DOHH2 (cell line): Measurements from ENCODE around the gene HPCAL4.

Experiments
- H3F3A ChIP-seq: fragments of 200-600 bp; sonication (generic), shearing (Covaris generic); 2 replicates; pipeline ENCODE4 v1.6.0; 2016; ENCODE audit warnings: antibody characterized with exemption, mild to moderate bottlenecking; ENCODE audit not compliant: control insufficient read depth, insufficient read depth
- H3K27ac ChIP-seq: fragments of 200-600 bp; sonication (generic); 2 replicates; pipeline ENCODE4 v1.5.1; 2014; ENCODE audit warnings: low read depth, mild to moderate bottlenecking, low read length, moderate library complexity
- H3K27me3 ChIP-seq: fragments of 200-600 bp; sonication (generic); 2 replicates; pipeline ENCODE4 v1.6.1; 2014; ENCODE audit warnings: mild to moderate bottlenecking, low read length, mixed read lengths; ENCODE audit not compliant: control insufficient read depth
- H3K36me3 ChIP-seq: fragments of 200-600 bp; sonication (generic); 2 replicates; pipeline ENCODE4 v1.6.1; 2014; ENCODE audit warnings: mild to moderate bottlenecking, low read length, moderate library complexity, mixed read lengths; ENCODE audit not compliant: control insufficient read depth
- H3K4me1 ChIP-seq: fragments of 200-600 bp; sonication (generic); 2 replicates; pipeline ENCODE4 v1.6.1; 2014; ENCODE audit warnings: mild to moderate bottlenecking, low read length, mixed read lengths; ENCODE audit not compliant: control insufficient read depth
- H3K4me2 ChIP-seq: fragments of 200-600 bp; sonication (generic); 2 replicates; pipeline ENCODE4 v1.6.0; 2014; ENCODE audit warnings: mild to moderate bottlenecking, low read length, moderate library complexity
- H3K4me3 ChIP-seq: fragments of 200-600 bp; sonication (generic); 2 replicates; pipeline ENCODE4 v1.5.1; 2014; ENCODE audit warnings: mild to moderate bottlenecking, low read length, mixed read lengths
- H3K79me2 ChIP-seq: fragments of 200-600 bp; sonication (generic); 2 replicates; pipeline ENCODE4 v1.6.1; 2014; ENCODE audit warnings: mild to moderate bottlenecking, low read length, mixed read lengths; ENCODE audit not compliant: control insufficient read depth
- H3K9me2 ChIP-seq: fragments of 200-600 bp; sonication (generic); replicated peaks from 2 replicates; pipeline ENCODE4 v1.6.1; 2014; ENCODE audit warnings: mild to moderate bottlenecking, low read length, mixed read lengths; ENCODE audit not compliant: control insufficient read depth
- H3K9me3 ChIP-seq: fragments of 200-600 bp; sonication (generic); 2 replicates; pipeline ENCODE4 v1.6.1; 2014; ENCODE audit warnings: antibody characterized with exemption, low read length, mixed read lengths; ENCODE audit not compliant: control insufficient read depth, insufficient read depth
- H4K20me1 ChIP-seq: fragments of 200-600 bp; sonication (generic); 2 replicates; pipeline ENCODE4 v1.6.0; 2014; ENCODE audit warnings: low read depth, mild to moderate bottlenecking, antibody characterized with exemption, low read length, moderate library complexity; ENCODE audit not compliant: control insufficient read depth, insufficient read depth
- CTCF ChIP-seq: fragments of 200-600 bp; sonication (generic); IDR thresholded peaks from one replicate; pipeline ENCODE4 v1.5.1; 2014; ENCODE audit warnings: antibody characterized with exemption, mild to moderate bottlenecking, low read depth, low read length; ENCODE audit not compliant: poor library complexity, severe bottlenecking
- EZH2phosphoT487 ChIP-seq: fragments of 200-600 bp; sonication (generic); IDR thresholded peaks from 2 replicates; pipeline ENCODE4 v1.6.1; 2017; ENCODE audit warnings: borderline replicate concordance, mild to moderate bottlenecking, antibody characterized with exemption, low read length, moderate library complexity, mixed read lengths

The HPCAL4 gene

GRCh38 chr1:39663559-39663958, 27.7 kb downstream of the HPCAL4 start:
- Histone ChIP-seq H3K27me3 (peaks cover 6% of the 10 kb centered on the region), H3K27ac (no peak overlapping the region), H3K4me3 (no peak overlapping the region)

GRCh38 chr1:39662861-39663260, 28.4 kb downstream of the HPCAL4 start:
- Histone ChIP-seq H3K36me3 (no peaks in the 10 kb centered on the region), H3K27me3 (peaks cover 6% of the 10 kb centered on the region), H3K79me2 (no peaks in the 10 kb centered on the region), H3K4me3 (no peak overlapping the region), H3K4me2 (no peak overlapping the region), H3F3A (no peaks in the 10 kb centered on the region), H4K20me1 (no peaks in the 10 kb centered on the region), H3K27ac (no peak overlapping the region), H3K4me1 (peaks cover 4% of the 10 kb centered on the region), H3K9me2 (no peaks in the 10 kb centered on the region), H3K9me3 (no peaks in the 10 kb centered on the region)
- no peak for TF ChIP-seq CTCF
- no peak for TF ChIP-seq EZH2phosphoT487

More at GRCh38 chr1:39663559-39663958, 27.7 kb downstream of the HPCAL4 start:
- no peaks in the 10 kb centered on the region for H4K20me1 ChIP-seq
- no peaks in the 10 kb centered on the region for H3K79me2 ChIP-seq
- no peaks in the 10 kb centered on the region for H3F3A ChIP-seq
- H3K4me1 ChIP-seq: no peaks in the 10 kb centered on the region
- TF ChIP-seq EZH2phosphoT487 (no peak), CTCF (no peak)
- no peaks in the 10 kb centered on the region for H3K36me3 ChIP-seq
- H3K9me3 ChIP-seq: no peaks in the 10 kb centered on the region
- H3K9me2 ChIP-seq: no peaks in the 10 kb centered on the region
- no peak overlapping the region for H3K4me2 ChIP-seq

GRCh38 chr1:39659538-39659937, 31.7 kb downstream of the HPCAL4 start:
- H3K27me3 ChIP-seq: peaks cover 5% of the 10 kb centered on the region; the same call in 1 of the 2 replicates
- H4K20me1 ChIP-seq: no peaks in the 10 kb centered on the region
- no peaks in the 10 kb centered on the region for H3F3A ChIP-seq
- no peaks in the 10 kb centered on the region for H3K9me3 ChIP-seq
- H3K4me2 ChIP-seq: no peak overlapping the region
- H3K9me2 ChIP-seq: no peaks in the 10 kb centered on the region
- no peak overlapping the region for H3K4me3 ChIP-seq
- H3K27ac ChIP-seq: no peak overlapping the region
- no peaks in the 10 kb centered on the region for H3K36me3 ChIP-seq
- no peak for TF ChIP-seq CTCF
- TF ChIP-seq EZH2phosphoT487: no peak
- H3K79me2 ChIP-seq: no peaks in the 10 kb centered on the region
- H3K4me1 ChIP-seq: peaks cover 6% of the 10 kb centered on the region
